Right ventricle myocardium inferior (tissue), 1 donor: ENCODE measurements around the gene ARSB. TPM values are rescaled to one million over a fixed set of nuclear protein-coding genes. Genes with fewer than 3 reads are reported as not detected.

ENCODE experiments used
- ATAC-seq: fragments of 200-7000 bp; cut with Tn5 transposase; one replicate; pipeline ENCODE4 v1.9.1; 2020; ENCODE audit warnings: mild to moderate bottlenecking, moderate library complexity
- DNase-seq: peaks from one replicate; pipeline ENCODE4 v3.0.0; 2021; ENCODE audit errors: missing footprints
- intact Hi-C: fragments of 100-400 bp; cut with DNase I; formaldehyde crosslinking; loops from one replicate; pipeline ENCODE4 v1.11.0; 2022
- long read RNA-seq: library from polyadenylated mRNA; unstranded; transcript quantifications from one replicate; pipeline ENCODE4 v2.0.0, GENCODE V29; 2021
- total RNA-seq: library from RNA; stranded (reverse); fragmentation: NEBNext Ultra II Directional; extraction: Animal tissue kit (Norgen Biotek cat#: 25700); gene quantifications from one replicate; pipeline ENCODE4 v1.2.1, GENCODE V29; 2021
- donor health status: DM: no; HTN: yes; CAD: no; lungs with severe emphysema.

Gene ARSB
- 11.9 TPM for total RNA-seq
- long read RNA-seq, full-length matches to known transcripts: 3 of 5 reads
- long read RNA-seq, partial matches to known transcripts: 0 of 5 reads
- long read RNA-seq, other reads (novel, unspliced or antisense): 2 of 5 reads

- peak; percentile 90 for DNase-seq
- intact Hi-C loops: loop anchor here (2.0 kb wide), 1 partner anchor 78 kb away; no protein-coding TSS in a partner anchor
- ATAC-seq: peak; percentile 58
Observed at GRCh38 chr5:78985116-78985724, at the start of gene ARSB. ARSB (minus strand) TSS chr5:78985310; CDS start chr5:78985248, 62 bp downstream.

- no peak for DNase-seq
- intact Hi-C loops: no loop called here
- no peak for ATAC-seq
Observed at GRCh38 chr5:79032782-79033181, 47.7 kb upstream of the ARSB start.

- DNase-seq: no peak
Observed at GRCh38 chr5:79032031-79032695, 47.1 kb upstream of the ARSB start.

GRCh38 chr5:79031485-79031867 lies 46.4 kb upstream of the ARSB start:
- ATAC-seq: no peak
- intact Hi-C loops: no loop called here

More at GRCh38 chr5:79032031-79032695, 47.1 kb upstream of the ARSB start:
- no peak for ATAC-seq
- intact Hi-C loops: no loop called here

GRCh38 chr5:79030663-79031484 lies 45.8 kb upstream of the ARSB start:
- no peak for DNase-seq
- intact Hi-C loops: no loop called here
- no peak for ATAC-seq

More at GRCh38 chr5:79031485-79031867, 46.4 kb upstream of the ARSB start:
- no peak for DNase-seq

GRCh38 chr5:79025054-79025472 lies 40.0 kb upstream of the ARSB start:
- intact Hi-C loops: loop anchor here (1.0 to 10.0 kb wide), 4 partner anchors 85 to 1060 kb away; no protein-coding TSS in a partner anchor
- ATAC-seq: peak; percentile 68

GRCh38 chr5:79023947-79024346 lies 38.8 kb upstream of the ARSB start:
- intact Hi-C loops: loop anchor here (10.0 kb wide), 1 partner anchor 1061 kb away; no protein-coding TSS in a partner anchor
- DNase-seq: no peak
- no peak for ATAC-seq

More at GRCh38 chr5:79025054-79025472, 40.0 kb upstream of the ARSB start:
- DNase-seq: peak; percentile 79

GRCh38 chr5:79023348-79023747 lies 38.2 kb upstream of the ARSB start:
- intact Hi-C loops: loop anchor here (10.0 kb wide), 1 partner anchor 1061 kb away; no protein-coding TSS in a partner anchor
- ATAC-seq: no peak
- no peak for DNase-seq

- intact Hi-C loops: loop anchor here (10.0 kb wide), 1 partner anchor 1062 kb away; no protein-coding TSS in a partner anchor
- ATAC-seq (no peak), DNase-seq (no peak)
Observed at GRCh38 chr5:79022771-79023170, 37.7 kb upstream of the ARSB start.

GRCh38 chr5:79021753-79022152 lies 36.6 kb upstream of the ARSB start:
- DNase-seq (no peak), ATAC-seq (no peak)
- intact Hi-C loops: loop anchor here (1.0 to 10.0 kb wide), 2 partner anchors 112 to 1063 kb away; no protein-coding TSS in a partner anchor

- ATAC-seq: peak; percentile 71
- intact Hi-C loops: loop anchor here (1.0 to 10.0 kb wide), 2 partner anchors 112 to 1064 kb away; no protein-coding TSS in a partner anchor
- no peak for DNase-seq
Observed at GRCh38 chr5:79020861-79021561, 35.9 kb upstream of the ARSB start.

GRCh38 chr5:79014631-79015030 lies 29.5 kb upstream of the ARSB start:
- intact Hi-C loops: no loop called here
- ATAC-seq (no peak), DNase-seq (no peak)

- intact Hi-C loops: no loop called here
- ATAC-seq: no peak
- DNase-seq: no peak
Observed at GRCh38 chr5:79011869-79012268, 26.8 kb upstream of the ARSB start.

- ATAC-seq: no peak
- intact Hi-C loops: no loop called here
Observed at GRCh38 chr5:79011219-79011836, 26.2 kb upstream of the ARSB start.

GRCh38 chr5:79008362-79008761 lies 23.3 kb upstream of the ARSB start:
- DNase-seq: no peak
- no peak for ATAC-seq
- intact Hi-C loops: no loop called here

More at GRCh38 chr5:79011219-79011836, 26.2 kb upstream of the ARSB start:
- no peak for DNase-seq

- intact Hi-C loops: no loop called here
- DNase-seq: no peak
- ATAC-seq: no peak
Observed at GRCh38 chr5:79007872-79008271, 22.8 kb upstream of the ARSB start.

GRCh38 chr5:79005936-79006631 lies 21.0 kb upstream of the ARSB start:
- DNase-seq (no peak), ATAC-seq (no peak)
- intact Hi-C loops: no loop called here
